ENCODE data around the gene TBX10. TPM values are rescaled to one million over a fixed set of nuclear protein-coding genes. Genes with fewer than 3 reads are reported as not detected.
"Not testable (repeated sequence)": the region's sequence is repeated elsewhere in the genome, so short reads cannot be mapped to it uniquely, and the experiment has no call there.

Gene TBX10
- total and polyA plus RNA-seq, 4 donors: 0.12 to 0.43 TPM; not detected in 2

DNA sequence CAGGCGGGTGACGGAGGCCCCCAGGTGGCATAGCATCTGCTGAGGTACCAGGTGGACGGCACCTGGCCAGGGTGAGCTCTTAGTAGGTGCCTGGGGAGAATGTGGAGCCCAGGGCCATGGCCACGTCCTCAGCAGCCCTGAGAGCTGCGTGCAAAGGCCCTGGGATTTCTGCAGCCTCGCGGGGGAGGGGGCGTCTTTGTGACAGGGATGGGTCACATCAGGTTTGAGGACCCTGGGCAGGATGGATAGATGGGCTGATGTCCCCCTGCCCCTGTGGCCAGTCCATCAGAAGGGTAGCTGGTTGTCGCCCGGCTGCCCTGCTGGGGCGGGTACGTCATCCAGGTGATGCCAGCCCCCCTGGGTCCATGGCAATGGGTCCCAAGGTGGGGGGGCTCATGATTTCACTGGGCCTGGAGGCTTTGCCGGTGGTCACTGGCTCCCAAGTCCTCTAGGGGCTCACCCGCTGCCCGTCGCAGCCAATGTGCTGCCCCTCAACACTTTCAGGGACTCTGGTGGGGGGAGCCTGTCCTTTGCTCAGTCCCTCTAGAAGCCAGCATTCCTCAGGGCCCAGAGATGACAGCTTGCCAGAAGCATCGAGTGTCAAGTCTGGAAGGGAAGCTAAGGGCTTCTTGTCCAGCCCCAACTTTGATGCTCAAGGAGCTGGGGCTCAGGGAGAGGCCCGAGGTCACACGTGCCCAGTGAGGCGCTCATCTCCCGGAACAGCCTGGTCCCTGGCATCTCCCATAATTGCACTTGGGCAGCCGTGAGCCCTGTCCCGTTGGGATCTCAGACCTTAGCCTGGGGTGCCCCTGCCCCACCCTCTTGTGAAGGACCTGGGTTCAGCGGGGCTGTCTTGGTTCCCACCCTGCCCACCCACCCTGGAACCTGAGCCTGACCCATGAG, 777 bp downstream of the TBX10 start:
- H3K9me3 ChIP-seq (ENCODE audit: control insufficient read depth in 4 of 4, low read length in 3 of 4): no peaks in the 10 kb centered on the region
- H3K9ac ChIP-seq (ENCODE audit: low read depth in 1 of 2, low read length in 2 of 2): no peak overlapping the region
- H3K27me3 ChIP-seq (ENCODE audit: control insufficient read depth in 4 of 4, insufficient read depth in 4 of 4, low read length in 3 of 4): no peaks in the 10 kb centered on the region
- DNase-seq (ENCODE audit: low spot score): no peak
- WGBS: 93% methylated on average over 24 of the region's 24 CpGs
- no peak overlapping the region for H3K4me3 ChIP-seq (ENCODE audit: low read depth in 1 of 3, low read length in 3 of 3)
- H3K4me1 ChIP-seq (ENCODE audit: control insufficient read depth in 4 of 4, insufficient read depth in 4 of 4, low read length in 3 of 4): peaks cover 0 to 5% (median 3%) of the 10 kb centered on the region in 4 donors
- no peak overlapping the region for H3K27ac ChIP-seq (ENCODE audit: low read depth in 1 of 2, low read length in 2 of 2)
- peaks cover 0 to 6% (median 0%) of the 10 kb centered on the region in 4 donors for H3K36me3 ChIP-seq (ENCODE audit: control insufficient read depth in 4 of 4, insufficient read depth in 3 of 4, low read depth in 1 of 4, low read length in 3 of 4)
- TF ChIP-seq SP1 (IDR thresholded peaks at IDR 0.05): no peak

DNA sequence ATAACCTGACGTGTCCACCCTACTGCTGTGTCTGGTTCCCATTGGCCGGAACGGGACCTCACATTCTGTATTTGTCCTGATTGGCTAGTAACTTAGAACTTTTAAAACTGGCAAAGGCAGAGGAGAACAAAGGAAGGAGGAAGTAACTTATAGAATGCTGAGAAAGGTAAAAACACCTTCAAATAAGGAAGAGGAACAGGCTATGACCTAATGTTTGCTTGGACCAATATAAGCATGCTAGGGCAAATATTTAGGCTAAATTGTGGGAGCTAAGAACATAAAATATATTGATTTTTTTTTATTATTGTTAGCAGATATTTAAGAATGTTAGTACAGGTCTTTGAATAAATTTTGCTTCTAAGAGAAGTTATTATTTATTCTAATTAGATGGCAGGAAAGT, 2.1 kb downstream of the TBX10 start:
- DNase-seq (ENCODE audit: low spot score); H3K27ac ChIP-seq (ENCODE audit: low read depth in 1 of 2, low read length in 2 of 2); H3K36me3 ChIP-seq (ENCODE audit: control insufficient read depth in 4 of 4, insufficient read depth in 3 of 4, low read depth in 1 of 4, low read length in 3 of 4); H3K9me3 ChIP-seq (ENCODE audit: control insufficient read depth in 4 of 4, low read length in 3 of 4); H3K4me3 ChIP-seq (ENCODE audit: low read depth in 1 of 3, low read length in 3 of 3); H3K27me3 ChIP-seq (ENCODE audit: control insufficient read depth in 4 of 4, insufficient read depth in 4 of 4, low read length in 3 of 4); H3K9ac ChIP-seq (ENCODE audit: low read depth in 1 of 2, low read length in 2 of 2): not testable (repeated sequence)
- WGBS: 93% methylated on average over 3 of the region's 3 CpGs
- H3K4me1 ChIP-seq (ENCODE audit: control insufficient read depth in 4 of 4, insufficient read depth in 4 of 4, low read length in 3 of 4): peaks cover 0 to 16% (median 10%) of the 10 kb centered on the region in 4 donors

- WGBS: 88% methylated on average over 6 of the region's 6 CpGs
- no peak for TF ChIP-seq NR2F2 (IDR thresholded peaks at IDR 0.05)
- TF ChIP-seq, protein P1, sequence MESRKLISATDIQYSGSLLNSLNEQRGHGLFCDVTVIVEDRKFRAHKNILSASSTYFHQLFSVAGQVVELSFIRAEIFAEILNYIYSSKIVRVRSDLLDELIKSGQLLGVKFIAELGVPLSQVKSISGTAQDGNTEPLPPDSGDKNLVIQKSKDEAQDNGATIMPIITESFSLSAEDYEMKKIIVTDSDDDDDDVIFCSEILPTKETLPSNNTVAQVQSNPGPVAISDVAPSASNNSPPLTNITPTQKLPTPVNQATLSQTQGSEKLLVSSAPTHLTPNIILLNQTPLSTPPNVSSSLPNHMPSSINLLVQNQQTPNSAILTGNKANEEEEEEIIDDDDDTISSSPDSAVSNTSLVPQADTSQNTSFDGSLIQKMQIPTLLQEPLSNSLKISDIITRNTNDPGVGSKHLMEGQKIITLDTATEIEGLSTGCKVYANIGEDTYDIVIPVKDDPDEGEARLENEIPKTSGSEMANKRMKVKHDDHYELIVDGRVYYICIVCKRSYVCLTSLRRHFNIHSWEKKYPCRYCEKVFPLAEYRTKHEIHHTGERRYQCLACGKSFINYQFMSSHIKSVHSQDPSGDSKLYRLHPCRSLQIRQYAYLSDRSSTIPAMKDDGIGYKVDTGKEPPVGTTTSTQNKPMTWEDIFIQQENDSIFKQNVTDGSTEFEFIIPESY (IDR thresholded peaks at IDR 0.05): no peak
- TF ChIP-seq EGR1 (IDR thresholded peaks at IDR 0.05; ENCODE audit: low read depth in 2 of 2): no peak
- no peak for TF ChIP-seq RXRA (IDR thresholded peaks at IDR 0.05)
- no peak for TF ChIP-seq TAF1 (conservative IDR thresholded peaks at IDR 0.05)
- H3K36me3 ChIP-seq (ENCODE audit: control insufficient read depth in 4 of 4, insufficient read depth in 3 of 4, low read depth in 1 of 4, low read length in 3 of 4): no peaks in the 10 kb centered on the region
- no peak for DNase-seq (ENCODE audit: low spot score)
- no peak overlapping the region for H3K27ac ChIP-seq (ENCODE audit: low read depth in 1 of 2, low read length in 2 of 2)
- no peaks in the 10 kb centered on the region for H3K27me3 ChIP-seq (ENCODE audit: control insufficient read depth in 4 of 4, insufficient read depth in 4 of 4, low read length in 3 of 4)
- no peak overlapping the region for H3K9ac ChIP-seq (ENCODE audit: low read depth in 1 of 2, low read length in 2 of 2)
- no peaks in the 10 kb centered on the region for H3K9me3 ChIP-seq (ENCODE audit: control insufficient read depth in 4 of 4, low read length in 3 of 4)
- H3K4me1 ChIP-seq (ENCODE audit: control insufficient read depth in 4 of 4, insufficient read depth in 4 of 4, low read length in 3 of 4): peaks cover 1 to 21% (median 14%) of the 10 kb centered on the region in 4 donors
- no peak overlapping the region for H3K4me3 ChIP-seq (ENCODE audit: low read depth in 1 of 3, low read length in 3 of 3)
Observed at GRCh38 chr11:67636962-67637361, 2.6 kb downstream of the TBX10 start.

GRCh38 chr11:67635231-67635521, 4.4 kb downstream of the TBX10 start:
- H3K9me3 ChIP-seq (ENCODE audit: control insufficient read depth in 4 of 4, low read length in 3 of 4): no peaks in the 10 kb centered on the region
- no peaks in the 10 kb centered on the region for H3K36me3 ChIP-seq (ENCODE audit: control insufficient read depth in 4 of 4, insufficient read depth in 3 of 4, low read depth in 1 of 4, low read length in 3 of 4)
- no peak overlapping the region for H3K27ac ChIP-seq (ENCODE audit: low read depth in 1 of 2, low read length in 2 of 2)
- no peak for DNase-seq (ENCODE audit: low spot score)
- WGBS: 85% methylated on average over 4 of the region's 4 CpGs
- H3K4me1 ChIP-seq (ENCODE audit: control insufficient read depth in 4 of 4, insufficient read depth in 4 of 4, low read length in 3 of 4): peaks cover 7 to 34% (median 29%) of the 10 kb centered on the region in 4 donors
- no peak overlapping the region for H3K9ac ChIP-seq (ENCODE audit: low read depth in 1 of 2, low read length in 2 of 2)
- H3K27me3 ChIP-seq (ENCODE audit: control insufficient read depth in 4 of 4, insufficient read depth in 4 of 4, low read length in 3 of 4): no peaks in the 10 kb centered on the region
- no peak overlapping the region for H3K4me3 ChIP-seq (ENCODE audit: low read depth in 1 of 3, low read length in 3 of 3)
- TF ChIP-seq, protein P2, sequence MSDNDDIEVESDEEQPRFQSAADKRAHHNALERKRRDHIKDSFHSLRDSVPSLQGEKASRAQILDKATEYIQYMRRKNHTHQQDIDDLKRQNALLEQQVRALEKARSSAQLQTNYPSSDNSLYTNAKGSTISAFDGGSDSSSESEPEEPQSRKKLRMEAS (IDR thresholded peaks at IDR 0.05): no peak
- TF ChIP-seq EGR1 (IDR thresholded peaks at IDR 0.05; ENCODE audit: low read depth in 2 of 2) (no peak), RXRA (IDR thresholded peaks at IDR 0.05) (no peak), NR2F2 (IDR thresholded peaks at IDR 0.05) (no peak), FOXA1 (IDR thresholded peaks at IDR 0.05) (no peak), YY1 (IDR thresholded peaks at IDR 0.05) (no peak), REST (IDR thresholded peaks at IDR 0.05) (no peak), RAD21 (IDR thresholded peaks at IDR 0.05) (no peak), HNF4A (conservative IDR thresholded peaks at IDR 0.05) (no peak), TAF1 (conservative IDR thresholded peaks at IDR 0.05) (no peak), SP1 (IDR thresholded peaks at IDR 0.05) (no peak), GABPA (IDR thresholded peaks at IDR 0.05 in 1 of 2, conservative IDR thresholded peaks at IDR 0.05 in 1 of 2) (no peak), HNF4G (IDR thresholded peaks at IDR 0.05) (no peak), FOXA2 (IDR thresholded peaks at IDR 0.05) (no peak)
- TF ChIP-seq, protein P1 (IDR thresholded peaks at IDR 0.05): no peak
